ENCODE results near the gene SECTM1.

SECTM1 gene

GRCh38 chr17:82317394-82318168, 16.0 kb downstream of the SECTM1 start, which contains the start of gene CD7:
CD7 (minus strand) TSS chr17:82317608; CDS start chr17:82317495, 113 bp downstream.
- in situ Hi-C loops (cut with MboI; ENCODE audit: low sequenced_read_pairs): no loop called here

- in situ Hi-C loops (cut with MboI; ENCODE audit: low sequenced_read_pairs): no loop called here
These were observed 16.7 kb downstream of the SECTM1 start for GRCh38 chr17:82316651-82317393.

- in situ Hi-C loops (cut with MboI; ENCODE audit: low sequenced_read_pairs): no loop called here
These were observed 17.7 kb downstream of the SECTM1 start for GRCh38 chr17:82315703-82316358.

- in situ Hi-C loops (cut with MboI; ENCODE audit: low sequenced_read_pairs): no loop called here
These were observed 18.6 kb downstream of the SECTM1 start for GRCh38 chr17:82314727-82315605.

GRCh38 chr17:82314012-82314726, 19.4 kb downstream of the SECTM1 start:
- in situ Hi-C loops (cut with MboI; ENCODE audit: low sequenced_read_pairs): no loop called here

GRCh38 chr17:82313195-82314011, 20.2 kb downstream of the SECTM1 start:
- in situ Hi-C loops (cut with MboI; ENCODE audit: low sequenced_read_pairs): no loop called here

GRCh38 chr17:82311971-82312370, 21.6 kb downstream of the SECTM1 start:
- in situ Hi-C loops (cut with MboI; ENCODE audit: low sequenced_read_pairs): no loop called here

GRCh38 chr17:82310877-82311276, 22.7 kb downstream of the SECTM1 start:
- in situ Hi-C loops (cut with MboI; ENCODE audit: low sequenced_read_pairs): no loop called here

- in situ Hi-C loops (cut with MboI; ENCODE audit: low sequenced_read_pairs): no loop called here
These were observed 23.7 kb downstream of the SECTM1 start for GRCh38 chr17:82309656-82310570.

GRCh38 chr17:82305727-82306300, 27.8 kb downstream of the SECTM1 start:
- in situ Hi-C loops (cut with MboI; ENCODE audit: low sequenced_read_pairs): no loop called here

GRCh38 chr17:82304826-82305726, 28.5 kb downstream of the SECTM1 start:
- in situ Hi-C loops (cut with MboI; ENCODE audit: low sequenced_read_pairs): no loop called here

- in situ Hi-C loops (cut with MboI; ENCODE audit: low sequenced_read_pairs): no loop called here
These were observed 29.4 kb downstream of the SECTM1 start for GRCh38 chr17:82303944-82304808.

GRCh38 chr17:82302991-82303943, 30.3 kb downstream of the SECTM1 start:
- in situ Hi-C loops (cut with MboI; ENCODE audit: low sequenced_read_pairs): no loop called here

- in situ Hi-C loops (cut with MboI; ENCODE audit: low sequenced_read_pairs): no loop called here
These were observed 31.0 kb downstream of the SECTM1 start for GRCh38 chr17:82302568-82302963.
